Tibial nerve (tissue), 4 donors: ENCODE measurements around the gene SPRY2.

Experiments
- CTCF ChIP-seq, 5 experiments: fragments of 200-600 bp in 3 of 5; fragments of 450-650 bp in 2 of 5; sonication (generic) in 3 of 5; IDR thresholded peaks; one replicate each; pipeline ENCODE4 v1.5.1; 2016 to 2019; ENCODE audit warnings: antibody characterized with exemption in 5 of 5, mild to moderate bottlenecking in 3 of 5, moderate library complexity in 2 of 5
- EP300 ChIP-seq, 2 donors: sonication (generic); formaldehyde crosslinking; IDR thresholded peaks; one replicate each; pipeline ENCODE4 v1.6.1; 2017; ENCODE audit warnings: antibody characterized with exemption in 2 of 2, mild to moderate bottlenecking in 1 of 2
- POLR2A ChIP-seq, 2 donors: fragments of 450-650 bp; IDR thresholded peaks; one replicate each; pipeline ENCODE4 v1.6.1; 2017; ENCODE audit warnings: antibody characterized with exemption in 2 of 2, mild to moderate bottlenecking in 2 of 2, moderate library complexity in 2 of 2

GRCh38 chr13:80297094-80297493 is 43.8 kb downstream of the SPRY2 start:
- TF ChIP-seq CTCF (IDR thresholded peaks at IDR 0.05) (no peak), POLR2A (IDR thresholded peaks at IDR 0.05) (no peak), EP300 (IDR thresholded peaks at IDR 0.05) (no peak)
